Pancreas (tissue), 10 donors: Measurements from ENCODE around the gene INPP5K. TPM values are rescaled to one million over a fixed set of nuclear protein-coding genes. Genes with fewer than 3 reads are reported as not detected.
"Not testable (repeated sequence)": the region's sequence is repeated elsewhere in the genome, so short reads cannot be mapped to it uniquely, and the experiment has no call there.

Experiments
- ATAC-seq, 4 donors: fragments of 200-7000 bp; cut with Tn5 transposase; one replicate each; pipeline versions ENCODE4 v1.8.0 to v1.9.1; 2020; ENCODE audit warnings: mild to moderate bottlenecking in 4 of 4, moderate library complexity in 4 of 4
- DNase-seq, 6 donors: peaks; one replicate each; pipeline ENCODE4 v3.0.0-alpha.2; 2020
- FAIRE-seq: peaks from 2 replicates; lab custom pipeline; 2012; peaks lifted over from hg19 to GRCh38; lab: Jason Lieb, UNC
- H3K27ac ChIP-seq, 4 donors: fragments of 200-600 bp; sonication (generic); 1 replicate in 3 of 4; 2 replicates in 1 of 4; pipeline versions ENCODE4 v1.5.0 to v1.8.0; 2020
- H3K27me3 ChIP-seq, 4 donors: fragments of 200-600 bp; one replicate each; pipeline ENCODE4 v1.8.0; 2021
- H3K36me3 ChIP-seq, 3 donors: fragments of 200-600 bp; sonication (generic) in 1 of 3; one replicate each; pipeline versions ENCODE4 v1.5.0 to v1.8.0; 2020 to 2021
- H3K4me1 ChIP-seq, 3 donors: fragments of 200-600 bp; one replicate each; pipeline ENCODE4 v1.8.0; 2021
- H3K4me3 ChIP-seq, 4 donors: fragments of 200-600 bp; sonication (generic) in 2 of 4; one replicate each; pipeline versions ENCODE4 v1.5.0 to v1.8.0; 2020 to 2021
- H3K9me3 ChIP-seq, 4 donors: fragments of 200-600 bp; one replicate each; pipeline ENCODE4 v1.8.0; 2021
- WGBS, 2 donors: extraction: QIAGEN DNeasy Blood & Tissue Kit; methylation state at CpG; one replicate each; pipeline ENCODE4 v1.1.7; 2013; 5-methylcytosine and 5-hydroxymethylcytosine counted together
- intact Hi-C, 3 donors: fragments of 100-400 bp; cut with DNase I; formaldehyde crosslinking; loops; one replicate each; pipeline versions ENCODE4 v1.11.1 to v1.14.2; 2022
- polyA plus RNA-seq, 2 donors: library from polyadenylated mRNA; stranded (reverse); fragments of 200-250 nt; gene quantifications; one replicate each; pipeline ENCODE4 v1.2.3, GENCODE V29; 2013
- total RNA-seq, 6 donors: library from RNA; stranded (reverse); fragmentation: NEBNext Ultra II Directional in 4 of 6; extraction: Animal tissue kit (Norgen Biotek cat#: 25700) in 4 of 6; gene quantifications; one replicate each; pipeline versions ENCODE4 v1.2.1 to v1.2.4, GENCODE V29; 2021 to 2023
- TF ChIP-seq, protein P1 (sequence below), 4 donors: fragments of 200-600 bp; sonication (generic) in 3 of 4; IDR thresholded peaks; one replicate each; pipeline versions ENCODE4 v1.5.0 to v1.8.0; 2021; ENCODE audit warnings: antibody characterized with exemption in 4 of 4
- donor health status: healthy with polysubstance abuse.
- donor health status: DM: no; HTN: no; CAD: no; lungs with moderate emphysema.
- donor health status: DM: no; HTN: no; CAD: no.
- donor health status: control.
- donor health status: control.
- donor health status: Bipolar disorder and iron deficiency.
- donor health status: DM: yes; HTN: yes; CAD: no.
- donor health status: DM: no; HTN: no; CAD: no.
- donor health status: DM: no; HTN: no; CAD: no.
- donor health status: DM: yes; HTN: yes; CAD: no.

Gene INPP5K
- total and polyA plus RNA-seq, 8 donors = 13.2 to 24.4 (median 17.8) TPM

DNA sequence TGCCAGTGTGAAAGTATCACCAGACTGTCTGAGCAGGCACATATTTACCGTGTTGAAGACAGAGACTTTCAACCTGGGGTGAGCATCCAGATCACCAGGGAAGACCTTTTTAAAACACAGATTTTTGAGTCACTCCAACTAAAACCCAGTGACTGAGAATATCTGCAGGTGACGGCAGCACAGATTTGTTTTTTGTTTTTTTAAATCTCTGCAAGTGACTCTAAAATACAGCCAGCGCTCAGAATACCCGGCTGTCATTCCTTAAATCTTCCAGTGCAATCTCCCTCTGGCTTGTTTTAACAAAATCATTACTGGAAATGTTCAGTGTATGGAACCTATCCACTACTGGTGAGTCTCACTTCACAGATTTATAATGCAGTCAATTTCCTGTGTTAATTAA, 19.3 kb upstream of the INPP5K start:
- peaks cover 3 to 47% (median 6%) of the 10 kb centered on the region in 3 donors for H3K36me3 ChIP-seq

DNA sequence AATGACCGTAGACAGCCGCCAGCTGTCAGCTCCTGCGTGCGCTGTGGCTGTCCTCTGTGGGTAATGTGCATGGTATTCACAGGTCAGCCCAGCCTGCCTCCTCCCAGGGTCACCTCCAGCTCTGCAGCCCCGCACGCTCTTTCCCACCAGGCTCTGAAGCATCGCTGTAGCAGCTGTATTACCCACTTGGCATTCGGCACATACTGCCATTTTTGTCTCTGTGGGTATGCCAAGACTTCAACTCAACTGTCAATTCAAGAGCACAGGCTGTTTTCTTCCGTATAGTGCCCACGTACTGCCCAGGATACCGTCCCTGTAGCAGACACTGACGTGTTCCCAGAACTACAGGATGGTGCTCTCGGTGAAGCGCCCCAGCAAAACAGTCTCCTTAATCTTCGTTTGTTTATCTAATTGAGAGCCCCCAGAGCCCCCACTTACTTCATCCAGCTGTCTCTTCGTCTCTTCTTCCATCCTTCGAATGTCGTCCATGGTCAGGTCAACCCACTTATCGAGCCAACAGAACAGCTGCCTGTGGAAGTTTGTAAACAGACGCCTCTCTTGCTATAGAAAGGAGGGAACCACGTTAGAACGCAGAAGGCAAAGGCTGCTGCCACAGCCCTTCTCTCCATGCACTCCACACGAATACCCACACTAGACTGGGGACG, 17.4 kb upstream of the INPP5K start:
- 92 to 94% methylated on average over 24 of the region's 24 CpGs for WGBS, 2 donors
- DNase-seq (no peak), ATAC-seq (no peak), FAIRE-seq (no peak)
- H3K36me3 ChIP-seq = peaks cover 3 to 38% (median 6%) of the 10 kb centered on the region in 3 donors
- TF ChIP-seq, protein P1, sequence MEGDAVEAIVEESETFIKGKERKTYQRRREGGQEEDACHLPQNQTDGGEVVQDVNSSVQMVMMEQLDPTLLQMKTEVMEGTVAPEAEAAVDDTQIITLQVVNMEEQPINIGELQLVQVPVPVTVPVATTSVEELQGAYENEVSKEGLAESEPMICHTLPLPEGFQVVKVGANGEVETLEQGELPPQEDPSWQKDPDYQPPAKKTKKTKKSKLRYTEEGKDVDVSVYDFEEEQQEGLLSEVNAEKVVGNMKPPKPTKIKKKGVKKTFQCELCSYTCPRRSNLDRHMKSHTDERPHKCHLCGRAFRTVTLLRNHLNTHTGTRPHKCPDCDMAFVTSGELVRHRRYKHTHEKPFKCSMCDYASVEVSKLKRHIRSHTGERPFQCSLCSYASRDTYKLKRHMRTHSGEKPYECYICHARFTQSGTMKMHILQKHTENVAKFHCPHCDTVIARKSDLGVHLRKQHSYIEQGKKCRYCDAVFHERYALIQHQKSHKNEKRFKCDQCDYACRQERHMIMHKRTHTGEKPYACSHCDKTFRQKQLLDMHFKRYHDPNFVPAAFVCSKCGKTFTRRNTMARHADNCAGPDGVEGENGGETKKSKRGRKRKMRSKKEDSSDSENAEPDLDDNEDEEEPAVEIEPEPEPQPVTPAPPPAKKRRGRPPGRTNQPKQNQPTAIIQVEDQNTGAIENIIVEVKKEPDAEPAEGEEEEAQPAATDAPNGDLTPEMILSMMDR (IDR thresholded peaks at IDR 0.05) = no peak
- no peak overlapping the region for H3K4me3 ChIP-seq
- no peaks in the 10 kb centered on the region for H3K27me3 ChIP-seq
- H3K9me3 ChIP-seq = no peaks in the 10 kb centered on the region
- no peaks in the 10 kb centered on the region for H3K4me1 ChIP-seq
- intact Hi-C loops = no loop called here
- no peak overlapping the region for H3K27ac ChIP-seq

More for the DNA sequence above, 19.3 kb upstream of the INPP5K start:
- H3K4me1 ChIP-seq = no peaks in the 10 kb centered on the region
- no peak overlapping the region for H3K27ac ChIP-seq
- WGBS, 2 donors = 89 to 95% methylated on average over 4 of the region's 4 CpGs
- FAIRE-seq (no peak), ATAC-seq (no peak), DNase-seq (no peak)
- intact Hi-C loops = no loop called here
- TF ChIP-seq, protein P1 (IDR thresholded peaks at IDR 0.05) = no peak
- H3K27me3 ChIP-seq = no peaks in the 10 kb centered on the region
- no peaks in the 10 kb centered on the region for H3K9me3 ChIP-seq
- H3K4me3 ChIP-seq = no peak overlapping the region

DNA sequence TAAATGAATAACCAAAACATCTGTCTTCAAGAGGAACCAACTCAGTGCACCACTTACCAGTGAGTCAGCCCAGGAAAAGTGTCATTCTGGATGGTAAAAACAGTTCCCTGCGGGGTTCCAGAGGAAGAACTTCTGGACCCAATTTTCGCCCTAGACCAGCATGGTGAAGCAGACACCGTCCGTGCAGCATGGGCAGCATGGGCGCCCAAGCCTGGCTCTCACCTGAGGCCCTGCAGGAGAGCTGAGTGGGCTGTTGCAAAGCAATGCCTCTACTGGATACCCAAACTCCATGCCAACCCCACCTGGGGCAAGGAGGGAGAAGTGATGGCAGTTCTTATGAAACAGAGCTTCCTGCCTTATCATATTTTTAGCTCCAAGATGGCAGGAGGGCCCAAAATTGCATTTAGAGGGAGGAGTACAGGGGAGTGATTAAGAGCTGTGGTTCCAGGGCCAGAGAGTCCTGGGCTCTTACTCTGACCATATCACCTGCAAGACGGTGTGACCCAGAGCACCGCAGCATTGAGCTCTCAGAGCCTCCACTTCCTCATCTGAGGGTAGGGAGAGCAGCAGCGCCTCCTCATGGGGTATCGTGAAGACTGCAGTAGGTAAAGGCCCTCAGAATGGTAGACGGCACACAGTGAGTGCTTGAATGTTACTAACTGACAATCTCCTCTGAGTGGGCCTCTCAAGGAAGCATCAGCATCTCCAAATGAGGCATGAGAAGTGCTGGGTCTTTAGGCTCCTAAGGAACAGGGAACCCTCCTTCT, 16.6 kb upstream of the INPP5K start:
- peaks cover 0 to 31% (median 3%) of the 10 kb centered on the region in 3 donors for H3K36me3 ChIP-seq
- H3K4me1 ChIP-seq = no peaks in the 10 kb centered on the region
- FAIRE-seq (no peak), ATAC-seq (peak in 2 of 4 donors; percentile 42 to 55), DNase-seq (no peak)
- intact Hi-C loops = no loop called here
- no peaks in the 10 kb centered on the region for H3K9me3 ChIP-seq
- TF ChIP-seq, protein P1 (IDR thresholded peaks at IDR 0.05) = no peak
- 85 to 86% methylated on average over 10 of the region's 10 CpGs for WGBS, 2 donors
- no peak overlapping the region for H3K27ac ChIP-seq
- no peaks in the 10 kb centered on the region for H3K27me3 ChIP-seq
- H3K4me3 ChIP-seq = no peak overlapping the region

DNA sequence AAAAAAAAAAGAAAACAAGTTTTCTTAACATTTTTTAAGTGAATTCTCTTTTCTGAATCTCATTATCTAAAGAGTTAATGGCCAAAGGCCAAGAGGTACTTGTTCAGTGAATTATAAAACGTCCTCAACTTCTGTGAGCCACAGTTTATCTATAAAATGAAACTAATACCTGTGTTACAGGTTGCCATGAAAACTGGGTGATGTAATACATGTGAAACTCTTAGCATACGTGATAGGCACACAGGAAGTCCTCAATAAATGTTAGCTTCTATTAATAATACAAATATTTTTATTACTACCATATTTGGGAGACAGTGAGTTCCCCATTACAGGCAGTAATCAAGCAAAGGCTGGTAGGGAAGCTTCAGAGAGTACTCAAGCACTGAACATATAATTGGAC, 13.5 kb upstream of the INPP5K start:
- TF ChIP-seq, protein P1 (IDR thresholded peaks at IDR 0.05) = no peak
- H3K4me1 ChIP-seq = no peaks in the 10 kb centered on the region
- no peak overlapping the region for H3K27ac ChIP-seq
- no peaks in the 10 kb centered on the region for H3K9me3 ChIP-seq
- no peak for FAIRE-seq
- intact Hi-C loops = no loop called here
- ATAC-seq = no peak
- peaks cover 0 to 26% (median 3%) of the 10 kb centered on the region in 3 donors for H3K36me3 ChIP-seq
- DNase-seq = no peak
- 31 to 33% methylated on average over 2 of the region's 2 CpGs for WGBS, 2 donors
- no peaks in the 10 kb centered on the region for H3K27me3 ChIP-seq
- no peak overlapping the region for H3K4me3 ChIP-seq

DNA sequence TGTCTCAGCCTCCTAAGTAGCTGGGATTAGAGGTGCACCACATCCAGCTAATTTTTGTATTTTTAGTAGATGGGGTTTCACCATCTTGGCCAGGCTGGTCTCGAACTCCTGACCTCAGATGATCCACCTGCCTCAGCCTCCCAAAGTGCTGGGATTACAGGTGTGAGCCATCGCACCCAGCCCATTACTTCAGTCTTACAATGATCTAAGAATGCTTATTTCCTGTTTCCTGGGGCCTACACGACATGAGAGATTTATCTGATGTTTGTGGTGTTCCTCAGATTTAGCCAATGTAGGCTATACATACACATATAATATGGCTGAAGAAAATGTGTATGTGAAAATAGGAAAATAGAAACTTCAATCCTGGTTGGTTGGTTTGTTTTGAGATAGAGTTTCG, 10.5 kb upstream of the INPP5K start:
- H3K4me1 ChIP-seq, ATAC-seq, H3K4me3 ChIP-seq, H3K9me3 ChIP-seq, H3K27me3 ChIP-seq, intact Hi-C loops, DNase-seq, FAIRE-seq, H3K27ac ChIP-seq, H3K36me3 ChIP-seq: not testable (repeated sequence)
- 82 to 92% methylated on average over 4 of the region's 4 CpGs for WGBS, 2 donors
